Fibroblast of villous mesenchyme (primary cell): Measurements from ENCODE around the gene COG8. TPM values are rescaled to one million over a fixed set of nuclear protein-coding genes. Genes with fewer than 3 reads are reported as not detected.

Experiments
- DNase-seq: peaks from one replicate; pipeline ENCODE4 v3.0.0-alpha.2; 2010; ENCODE audit warnings: low read depth
- H3K4me3 ChIP-seq: 2 replicates; pipeline ENCODE4 v1.5.1; 2011; ENCODE audit warnings: low read depth, mild to moderate bottlenecking, low read length
- total RNA-seq: library from RNA; depleted of rRNA; stranded (reverse); fragments of >200 nt; gene quantifications from 2 replicates; pipeline ENCODE4 v1.2.3, GENCODE V29; 2012
- TF ChIP-seq, protein P1 (sequence below): IDR thresholded peaks from 2 replicates; pipeline ENCODE4 v1.5.1; 2012; ENCODE audit warnings: low read depth, mild to moderate bottlenecking, low read length; ENCODE audit not compliant: insufficient read depth

COG8 gene, protein sequence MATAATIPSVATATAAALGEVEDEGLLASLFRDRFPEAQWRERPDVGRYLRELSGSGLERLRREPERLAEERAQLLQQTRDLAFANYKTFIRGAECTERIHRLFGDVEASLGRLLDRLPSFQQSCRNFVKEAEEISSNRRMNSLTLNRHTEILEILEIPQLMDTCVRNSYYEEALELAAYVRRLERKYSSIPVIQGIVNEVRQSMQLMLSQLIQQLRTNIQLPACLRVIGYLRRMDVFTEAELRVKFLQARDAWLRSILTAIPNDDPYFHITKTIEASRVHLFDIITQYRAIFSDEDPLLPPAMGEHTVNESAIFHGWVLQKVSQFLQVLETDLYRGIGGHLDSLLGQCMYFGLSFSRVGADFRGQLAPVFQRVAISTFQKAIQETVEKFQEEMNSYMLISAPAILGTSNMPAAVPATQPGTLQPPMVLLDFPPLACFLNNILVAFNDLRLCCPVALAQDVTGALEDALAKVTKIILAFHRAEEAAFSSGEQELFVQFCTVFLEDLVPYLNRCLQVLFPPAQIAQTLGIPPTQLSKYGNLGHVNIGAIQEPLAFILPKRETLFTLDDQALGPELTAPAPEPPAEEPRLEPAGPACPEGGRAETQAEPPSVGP
- total RNA-seq: 29.0 and 36.3 TPM in 2 replicates

DNA sequence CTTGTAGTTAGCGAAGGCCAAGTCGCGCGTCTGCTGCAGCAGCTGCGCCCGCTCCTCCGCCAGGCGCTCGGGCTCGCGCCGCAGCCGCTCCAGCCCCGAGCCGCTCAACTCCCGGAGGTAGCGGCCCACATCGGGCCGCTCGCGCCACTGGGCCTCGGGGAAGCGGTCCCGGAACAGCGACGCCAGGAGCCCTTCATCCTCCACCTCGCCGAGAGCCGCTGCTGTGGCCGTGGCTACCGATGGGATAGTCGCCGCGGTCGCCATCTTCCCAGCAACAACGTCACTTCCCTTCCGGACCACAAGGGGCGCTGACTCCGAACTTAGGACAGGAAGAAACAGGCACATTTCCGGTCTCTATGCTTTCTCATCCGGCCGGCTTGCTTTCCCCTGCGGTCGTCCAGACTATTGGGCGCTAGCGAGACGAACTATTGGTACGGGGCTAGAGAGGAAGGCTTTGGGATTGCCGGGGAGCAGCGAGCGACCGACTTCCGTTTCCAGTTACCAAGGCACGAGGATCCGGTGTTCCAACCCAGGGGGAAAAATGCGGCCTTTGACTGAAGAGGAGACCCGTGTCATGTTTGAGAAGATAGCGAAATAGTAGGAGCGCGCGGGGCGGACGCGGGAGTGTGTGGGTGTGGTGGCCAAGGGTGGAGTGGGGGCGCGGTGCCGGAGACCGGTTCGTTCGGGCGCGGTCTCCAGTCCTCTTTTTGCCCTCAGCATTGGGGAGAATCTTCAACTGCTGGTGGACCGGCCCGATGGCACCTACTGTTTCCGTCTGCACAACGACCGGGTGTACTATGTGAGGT, at the start of gene COG8, which contains the start of gene NIP7:
Gene COG8 (minus strand): TSS at position 276 of the 806 bp plus-strand sequence. CDS start 12 bp downstream, at position 264.
Gene NIP7 (plus strand): TSS at position 484 of the 806 bp plus-strand sequence. CDS start 58 bp downstream, at position 542.
- peak within 1 kb of the TSS; percentile 94 for H3K4me3 ChIP-seq
- TF ChIP-seq, protein P1, sequence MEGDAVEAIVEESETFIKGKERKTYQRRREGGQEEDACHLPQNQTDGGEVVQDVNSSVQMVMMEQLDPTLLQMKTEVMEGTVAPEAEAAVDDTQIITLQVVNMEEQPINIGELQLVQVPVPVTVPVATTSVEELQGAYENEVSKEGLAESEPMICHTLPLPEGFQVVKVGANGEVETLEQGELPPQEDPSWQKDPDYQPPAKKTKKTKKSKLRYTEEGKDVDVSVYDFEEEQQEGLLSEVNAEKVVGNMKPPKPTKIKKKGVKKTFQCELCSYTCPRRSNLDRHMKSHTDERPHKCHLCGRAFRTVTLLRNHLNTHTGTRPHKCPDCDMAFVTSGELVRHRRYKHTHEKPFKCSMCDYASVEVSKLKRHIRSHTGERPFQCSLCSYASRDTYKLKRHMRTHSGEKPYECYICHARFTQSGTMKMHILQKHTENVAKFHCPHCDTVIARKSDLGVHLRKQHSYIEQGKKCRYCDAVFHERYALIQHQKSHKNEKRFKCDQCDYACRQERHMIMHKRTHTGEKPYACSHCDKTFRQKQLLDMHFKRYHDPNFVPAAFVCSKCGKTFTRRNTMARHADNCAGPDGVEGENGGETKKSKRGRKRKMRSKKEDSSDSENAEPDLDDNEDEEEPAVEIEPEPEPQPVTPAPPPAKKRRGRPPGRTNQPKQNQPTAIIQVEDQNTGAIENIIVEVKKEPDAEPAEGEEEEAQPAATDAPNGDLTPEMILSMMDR: peak; percentile 84
- DNase-seq: peak; percentile 99

DNA sequence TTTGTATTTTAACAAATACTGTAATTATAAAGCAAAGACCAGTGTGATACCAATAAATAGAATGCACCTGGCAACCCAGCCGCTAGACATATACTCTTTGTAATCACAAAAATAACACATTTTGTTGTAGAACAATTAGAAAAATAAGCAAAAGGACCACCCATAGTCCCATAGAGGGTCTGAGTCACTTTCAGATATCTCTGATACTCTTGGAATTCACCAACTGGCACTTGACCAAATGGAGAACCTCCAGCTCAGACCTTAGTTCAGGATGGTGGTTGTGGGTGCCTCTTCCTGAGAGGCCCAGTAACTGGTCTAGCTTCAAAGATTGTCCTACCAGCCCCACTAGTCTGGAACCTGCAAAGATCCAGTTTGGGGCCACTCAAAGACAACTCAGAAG, 47.2 kb upstream of the COG8 start:
- TF ChIP-seq, protein P1: no peak
- H3K4me3 ChIP-seq: no peak overlapping the region
- no peak for DNase-seq

DNA sequence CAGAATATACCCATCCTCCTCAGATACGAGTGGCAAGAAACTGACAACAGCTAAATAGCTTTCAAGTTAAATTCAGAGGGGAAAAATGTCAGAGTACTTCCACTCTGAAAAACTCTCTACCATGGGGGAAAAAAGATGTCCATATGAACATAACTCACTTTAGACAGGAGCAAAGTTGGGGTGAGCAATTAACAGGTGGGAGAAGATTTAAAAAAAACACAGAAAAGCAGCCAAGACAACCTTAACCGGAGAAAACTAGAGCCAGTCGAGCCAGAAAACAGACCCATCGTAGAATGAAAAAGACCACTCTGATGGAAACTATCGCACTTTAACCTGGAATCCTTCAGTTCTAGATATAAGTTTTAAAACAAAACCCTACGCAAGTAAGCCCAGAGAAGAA, 45.6 kb upstream of the COG8 start:
- TF ChIP-seq, protein P1: no peak
- no peak for DNase-seq
- peak overlapping the region; percentile 90 for H3K4me3 ChIP-seq

DNA sequence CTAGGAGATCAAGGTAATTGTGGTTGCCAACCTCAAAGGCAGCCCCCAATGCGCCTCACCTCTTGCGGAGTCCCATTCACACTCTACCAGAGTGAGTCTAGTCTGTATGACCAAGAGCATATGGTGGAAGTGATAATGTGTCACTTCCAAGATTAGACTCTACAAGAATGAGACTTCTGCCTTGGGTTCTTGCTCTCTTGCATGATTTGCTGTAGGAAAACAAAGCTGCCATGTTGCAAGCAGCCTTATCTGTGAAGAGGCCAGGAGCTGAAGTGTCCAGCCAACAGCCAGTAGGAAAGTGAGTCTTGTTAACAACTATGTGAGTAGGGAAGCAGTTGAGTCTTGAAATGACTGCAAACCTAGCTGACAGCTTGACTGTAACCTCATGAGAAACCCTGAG, 43.1 kb upstream of the COG8 start:
- no peak overlapping the region for H3K4me3 ChIP-seq
- TF ChIP-seq, protein P1: no peak
- DNase-seq: no peak

DNA sequence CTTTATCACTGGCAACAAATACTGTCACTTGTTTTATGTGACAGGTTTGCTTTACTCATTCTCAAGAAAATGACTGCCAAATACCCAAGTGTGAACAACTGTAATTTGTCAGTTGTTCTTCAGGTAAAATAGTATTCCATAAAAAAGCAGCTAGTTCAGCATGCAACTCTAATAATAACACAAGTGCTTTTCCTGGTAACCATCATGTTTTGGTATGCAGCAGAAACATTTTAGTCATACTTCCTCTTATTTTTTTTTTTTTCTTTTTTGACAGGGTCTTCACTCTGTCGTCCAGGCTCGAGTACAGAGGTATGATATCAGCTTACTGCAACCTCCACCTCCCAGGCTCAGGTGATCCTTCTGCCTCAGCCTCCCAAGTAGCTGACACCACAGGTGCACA, 41.9 kb upstream of the COG8 start:
- TF ChIP-seq, protein P1: no peak

DNA sequence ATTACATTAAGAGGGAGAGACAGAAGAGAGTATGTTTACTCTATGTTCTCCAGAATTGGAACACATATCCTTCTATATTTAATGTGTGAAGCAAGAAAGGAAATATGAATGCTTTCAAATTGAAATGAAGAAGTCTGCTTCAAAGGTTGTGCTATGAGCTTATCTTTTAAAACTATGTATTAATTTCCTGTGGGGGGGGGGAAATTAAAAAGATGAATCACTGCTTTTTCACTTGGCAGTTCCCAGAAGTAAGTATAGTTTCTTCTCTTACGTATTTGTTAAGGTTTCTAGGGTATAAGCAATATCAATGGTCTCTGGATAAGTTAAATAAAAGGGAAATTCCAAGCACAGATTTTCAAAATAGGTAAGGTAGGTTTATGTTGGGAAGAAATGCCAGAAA, 39.4 kb upstream of the COG8 start:
- TF ChIP-seq, protein P1: no peak
- DNase-seq: no peak
- no peak overlapping the region for H3K4me3 ChIP-seq

More for the DNA sequence above, 41.9 kb upstream of the COG8 start:
- H3K4me3 ChIP-seq: no peak overlapping the region
- DNase-seq: no peak
